Activated naive CD8-positive, alpha-beta T cell treated with anti-CD3 and anti-CD28 coated beads, Interleukin-2, amount 50 U/mL, for 24 hours (primary cell): Measurements from ENCODE around the gene EMC10.

ENCODE experiments used
- ATAC-seq: fragments of 150-1000 bp; cut with Tn5 transposase; one replicate; pipeline ENCODE4 v1.10.0; 2021
- DNase-seq: peaks from one replicate; pipeline ENCODE4 v3.0.0; 2021
- H3K27ac Mint-ChIP-seq: one replicate; pipeline ENCODE4 v1.8.0; 2021; ENCODE audit warnings: mild to moderate bottlenecking, mixed read lengths
- H3K27me3 Mint-ChIP-seq: one replicate; pipeline ENCODE4 v1.8.0; 2021; ENCODE audit warnings: mixed read lengths
- H3K36me3 Mint-ChIP-seq: one replicate; pipeline ENCODE4 v1.8.0; 2021; ENCODE audit warnings: low read depth, mixed read lengths
- H3K4me1 Mint-ChIP-seq: one replicate; pipeline ENCODE4 v1.8.0; 2021; ENCODE audit warnings: mixed read lengths
- H3K4me3 Mint-ChIP-seq: one replicate; pipeline ENCODE4 v1.8.0; 2021; ENCODE audit warnings: mild to moderate bottlenecking, moderate library complexity, mixed read lengths
- H3K9me3 Mint-ChIP-seq: one replicate; pipeline ENCODE4 v1.8.0; 2021; ENCODE audit warnings: mixed read lengths

The EMC10 gene

GRCh38 chr19:50507376-50507775, 31.1 kb downstream of the EMC10 start:
- peaks cover 4% of the 10 kb centered on the region for H3K36me3 Mint-ChIP-seq
- H3K27me3 Mint-ChIP-seq: no peaks in the 10 kb centered on the region
- H3K4me1 Mint-ChIP-seq: peaks cover 15% of the 10 kb centered on the region
- H3K27ac Mint-ChIP-seq: no peak overlapping the region
- DNase-seq: no peak
- no peak overlapping the region for H3K4me3 Mint-ChIP-seq
- H3K9me3 Mint-ChIP-seq: no peaks in the 10 kb centered on the region
- ATAC-seq: no peak

- Mint-ChIP-seq H3K27me3 (peaks cover 4% of the 10 kb centered on the region), H3K27ac (peak overlapping the region; percentile 59), H3K9me3 (no peaks in the 10 kb centered on the region), H3K36me3 (peaks cover 4% of the 10 kb centered on the region), H3K4me3 (no peak overlapping the region), H3K4me1 (peaks cover 15% of the 10 kb centered on the region)
- no peak for DNase-seq
- no peak for ATAC-seq
Measured at GRCh38 chr19:50508843-50509190, 32.5 kb downstream of the EMC10 start.

- Mint-ChIP-seq H3K36me3 (peaks cover 4% of the 10 kb centered on the region), H3K27ac (no peak overlapping the region), H3K4me1 (peaks cover 16% of the 10 kb centered on the region), H3K9me3 (no peaks in the 10 kb centered on the region), H3K27me3 (peaks cover 8% of the 10 kb centered on the region), H3K4me3 (peak overlapping the region; percentile 92)
- DNase-seq (no peak), ATAC-seq (no peak)
Measured at GRCh38 chr19:50509366-50509765, 33.1 kb downstream of the EMC10 start.

GRCh38 chr19:50510121-50510670, 33.9 kb downstream of the EMC10 start:
- H3K36me3 Mint-ChIP-seq: peaks cover 4% of the 10 kb centered on the region
- H3K27me3 Mint-ChIP-seq: peaks cover 8% of the 10 kb centered on the region
- peaks cover 16% of the 10 kb centered on the region for H3K4me1 Mint-ChIP-seq
- no peaks in the 10 kb centered on the region for H3K9me3 Mint-ChIP-seq
- no peak for DNase-seq
- ATAC-seq: no peak
- H3K27ac Mint-ChIP-seq: peak overlapping the region; percentile 87
- peak overlapping the region; percentile 92 for H3K4me3 Mint-ChIP-seq

- no peaks in the 10 kb centered on the region for H3K9me3 Mint-ChIP-seq
- H3K36me3 Mint-ChIP-seq: peaks cover 2% of the 10 kb centered on the region
- H3K27me3 Mint-ChIP-seq: peaks cover 10% of the 10 kb centered on the region
Measured at GRCh38 chr19:50510700-50511068, 34.4 kb downstream of the EMC10 start.

GRCh38 chr19:50511069-50511822, 34.9 kb downstream of the EMC10 start, which contains the start of gene JOSD2:
Gene JOSD2, minus strand, starts transcription at chr19:50511191. Its CDS starts 760 bp downstream, at chr19:50510431.
- Mint-ChIP-seq H3K4me1 (peaks cover 16% of the 10 kb centered on the region), H3K4me3 (peak within 1 kb of the TSS; percentile 92), H3K27me3 (peaks cover 11% of the 10 kb centered on the region), H3K36me3 (peaks cover 2% of the 10 kb centered on the region), H3K27ac (peak within 1 kb of the TSS; percentile 87), H3K9me3 (no peaks in the 10 kb centered on the region)
- peak; percentile 96 for DNase-seq
- ATAC-seq: peak; percentile 92

More at GRCh38 chr19:50510700-50511068, 34.4 kb downstream of the EMC10 start:
- no peak for DNase-seq
- Mint-ChIP-seq H3K4me1 (peaks cover 16% of the 10 kb centered on the region), H3K4me3 (peak overlapping the region; percentile 92), H3K27ac (peak overlapping the region; percentile 87)
- no peak for ATAC-seq

- peaks cover 2% of the 10 kb centered on the region for H3K36me3 Mint-ChIP-seq
- H3K4me1 Mint-ChIP-seq: peaks cover 16% of the 10 kb centered on the region
- H3K27ac Mint-ChIP-seq: no peak overlapping the region
- peak overlapping the region; percentile 92 for H3K4me3 Mint-ChIP-seq
- DNase-seq (no peak), ATAC-seq (no peak)
- peaks cover 11% of the 10 kb centered on the region for H3K27me3 Mint-ChIP-seq
- no peaks in the 10 kb centered on the region for H3K9me3 Mint-ChIP-seq
Measured at GRCh38 chr19:50512112-50512998, 36.0 kb downstream of the EMC10 start.

GRCh38 chr19:50512999-50513745, 36.9 kb downstream of the EMC10 start:
- ATAC-seq: no peak
- Mint-ChIP-seq H3K4me3 (no peak overlapping the region), H3K9me3 (no peaks in the 10 kb centered on the region), H3K27me3 (peaks cover 11% of the 10 kb centered on the region), H3K36me3 (peaks cover 2% of the 10 kb centered on the region), H3K4me1 (peaks cover 16% of the 10 kb centered on the region), H3K27ac (no peak overlapping the region)
- no peak for DNase-seq

- DNase-seq: no peak
- no peak within 1 kb of the TSS for H3K27ac Mint-ChIP-seq
- H3K4me3 Mint-ChIP-seq: no peak within 1 kb of the TSS
- peaks cover 11% of the 10 kb centered on the region for H3K27me3 Mint-ChIP-seq
- H3K36me3 Mint-ChIP-seq: peaks cover 2% of the 10 kb centered on the region
- no peaks in the 10 kb centered on the region for H3K9me3 Mint-ChIP-seq
- H3K4me1 Mint-ChIP-seq: peaks cover 15% of the 10 kb centered on the region
- no peak for ATAC-seq
Measured at GRCh38 chr19:50513746-50514345, 37.5 kb downstream of the EMC10 start, which contains the start of gene ASPDH. Gene ASPDH, minus strand, starts transcription at chr19:50513913. Its CDS starts 90 bp downstream, at chr19:50513823.

- DNase-seq (no peak), ATAC-seq (no peak)
- Mint-ChIP-seq H3K4me1 (peaks cover 12% of the 10 kb centered on the region), H3K27ac (no peak overlapping the region), H3K27me3 (peaks cover 12% of the 10 kb centered on the region), H3K4me3 (no peak overlapping the region), H3K36me3 (peaks cover 2% of the 10 kb centered on the region), H3K9me3 (no peaks in the 10 kb centered on the region)
Measured at GRCh38 chr19:50514346-50515167, 38.2 kb downstream of the EMC10 start.

- Mint-ChIP-seq H3K4me3 (no peak overlapping the region), H3K36me3 (peaks cover 2% of the 10 kb centered on the region), H3K27me3 (peaks cover 13% of the 10 kb centered on the region), H3K27ac (no peak overlapping the region), H3K9me3 (no peaks in the 10 kb centered on the region), H3K4me1 (peaks cover 12% of the 10 kb centered on the region)
- DNase-seq (no peak), ATAC-seq (no peak)
Measured at GRCh38 chr19:50515168-50515561, 38.9 kb downstream of the EMC10 start.

- Mint-ChIP-seq H3K27me3 (peaks cover 13% of the 10 kb centered on the region), H3K4me3 (no peak overlapping the region), H3K27ac (no peak overlapping the region), H3K9me3 (no peaks in the 10 kb centered on the region), H3K36me3 (no peaks in the 10 kb centered on the region), H3K4me1 (peaks cover 5% of the 10 kb centered on the region)
- ATAC-seq (no peak), DNase-seq (no peak)
Measured at GRCh38 chr19:50516456-50516855, 40.1 kb downstream of the EMC10 start.

- peaks cover 13% of the 10 kb centered on the region for H3K27me3 Mint-ChIP-seq
Measured at GRCh38 chr19:50516964-50517703, 40.8 kb downstream of the EMC10 start.

More at GRCh38 chr19:50516964-50517703, 40.8 kb downstream of the EMC10 start:
- ATAC-seq: no peak
- DNase-seq: no peak
- Mint-ChIP-seq H3K4me3 (no peak overlapping the region), H3K36me3 (no peaks in the 10 kb centered on the region), H3K4me1 (peaks cover 1% of the 10 kb centered on the region), H3K9me3 (no peaks in the 10 kb centered on the region), H3K27ac (no peak overlapping the region)
